Fibroblast of mammary gland (primary cell): ENCODE measurements around the gene KIAA1614.

Experiments used
- DNase-seq: peaks from one replicate; pipeline ENCODE4 v3.0.0-alpha.2; 2010; ENCODE audit warnings: low read depth
- H3K4me3 ChIP-seq: 2 replicates; pipeline ENCODE4 v1.5.1; 2011; ENCODE audit warnings: low read depth, mild to moderate bottlenecking, low read length, moderate library complexity; ENCODE audit not compliant: control insufficient read depth
- CTCF ChIP-seq: conservative IDR thresholded peaks from 2 replicates; pipeline ENCODE4 v1.5.1; 2011; ENCODE audit warnings: low read depth, low read length, inconsistent platforms; ENCODE audit not compliant: control insufficient read depth, insufficient read depth

KIAA1614 gene

GRCh38 chr1:180912801-180913565 is at the start of gene KIAA1614:
KIAA1614 (plus strand) TSS chr1:180912897; CDS start chr1:180913244, 347 bp downstream.
- peak; percentile 44 for DNase-seq
- no peak for TF ChIP-seq CTCF

GRCh38 chr1:180863158-180863775 is 49.4 kb upstream of the KIAA1614 start:
- TF ChIP-seq CTCF, result peak; percentile 65
- no peak overlapping the region for H3K4me3 ChIP-seq
- DNase-seq, result peak; percentile 61

More at GRCh38 chr1:180912801-180913565, at the start of gene KIAA1614:
- peak within 1 kb of the TSS; percentile 47 for H3K4me3 ChIP-seq

- TF ChIP-seq CTCF, result peak; percentile 53
- DNase-seq, result peak; percentile 64
- no peak overlapping the region for H3K4me3 ChIP-seq
These were observed 30.7 kb upstream of the KIAA1614 start for GRCh38 chr1:180881806-180882509.

GRCh38 chr1:180884588-180885300 is 28.0 kb upstream of the KIAA1614 start:
- no peak overlapping the region for H3K4me3 ChIP-seq
- TF ChIP-seq CTCF, result no peak

GRCh38 chr1:180886338-180886737 is 26.4 kb upstream of the KIAA1614 start:
- TF ChIP-seq CTCF, result no peak

More at GRCh38 chr1:180884588-180885300, 28.0 kb upstream of the KIAA1614 start:
- no peak for DNase-seq

GRCh38 chr1:180887841-180888240 is 24.9 kb upstream of the KIAA1614 start:
- no peak for DNase-seq
- no peak for TF ChIP-seq CTCF
- no peak overlapping the region for H3K4me3 ChIP-seq

More at GRCh38 chr1:180886338-180886737, 26.4 kb upstream of the KIAA1614 start:
- DNase-seq, result no peak
- no peak overlapping the region for H3K4me3 ChIP-seq
